ENCODE measurements around the gene CCDC167. TPM values are rescaled to one million over a fixed set of nuclear protein-coding genes. Genes with fewer than 3 reads are reported as not detected.

CCDC167 gene
- total and polyA plus RNA-seq, 2 of the 8 experiments (the other 6 are each of a cell fraction or from before 2014, with no cell fraction given): 11.0 to 26.5 TPM

DNA sequence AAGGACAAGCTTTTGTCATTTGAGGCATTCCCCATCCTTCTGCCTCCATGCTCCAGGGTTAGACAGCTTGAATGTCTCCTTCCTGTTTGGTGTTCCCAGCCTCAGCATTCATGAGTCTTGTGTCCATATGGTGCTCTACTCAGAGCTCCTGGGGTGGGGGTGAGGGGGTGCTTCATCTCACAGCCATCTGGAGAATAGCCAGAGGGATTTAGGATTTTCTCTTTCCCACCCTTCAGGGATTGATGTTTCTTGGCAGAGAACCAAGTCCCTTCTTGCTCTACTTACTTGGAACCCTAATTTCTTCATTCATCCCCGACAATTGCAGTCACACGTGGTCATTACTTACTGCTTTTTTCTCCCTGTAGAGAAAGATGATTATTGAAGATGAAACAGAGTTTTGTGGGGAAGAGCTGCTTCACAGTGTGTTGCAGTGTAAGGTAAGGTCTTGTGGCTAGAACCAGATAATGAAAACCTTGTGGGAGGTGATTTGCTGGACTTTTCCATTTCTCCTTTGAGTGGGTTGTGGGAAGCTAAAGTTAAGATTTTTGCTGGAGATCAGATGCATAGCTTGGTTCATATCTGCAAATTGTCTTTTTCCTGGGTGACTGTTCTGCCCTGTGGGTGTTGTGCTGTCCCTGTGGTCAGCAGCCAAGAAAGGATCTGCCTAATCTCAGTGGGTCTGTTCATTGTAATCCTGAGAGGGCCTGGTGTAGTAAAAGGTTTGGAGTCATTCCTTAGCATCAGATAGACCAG is 48.1 kb downstream of the CCDC167 start:
- Histone ChIP-seq H3K14ac (ENCODE audit: insufficient read length) (no peak overlapping the region), H3K79me1 (ENCODE audit: low read depth, low read length) (no peaks in the 10 kb centered on the region; the same call in 1 of the 2 replicates), H3K18ac (ENCODE audit: extremely low read depth, low read length) (no peak overlapping the region), H2BK5ac (ENCODE audit: low read depth, low read length) (no peak overlapping the region), H2BK12ac (ENCODE audit: low read depth, low read length) (no peak overlapping the region), H3K4me1 (replicated peaks in 1 of 4; ENCODE audit: control insufficient read depth in 3 of 4, insufficient read depth in 4 of 4, low read length in 3 of 4) (no peaks in the 10 kb centered on the region), H4K20me1 (replicated peaks in 1 of 2; ENCODE audit: control insufficient read depth in 1 of 2, insufficient read depth in 2 of 2, low read length in 2 of 2) (peaks cover 0 to 2% of the 10 kb centered on the region in 2 experiments), H3K27me3 (replicated peaks in 1 of 4; ENCODE audit: control insufficient read depth in 3 of 4, extremely low read depth in 1 of 4, insufficient read depth in 3 of 4, low read length in 3 of 4) (no peaks in the 10 kb centered on the region), H3K56ac (replicated peaks; ENCODE audit: insufficient read length, low read depth, low read length) (no peak overlapping the region), H2BK15ac (ENCODE audit: low read length) (no peak overlapping the region), H3K4me3 (ENCODE audit: extremely low read depth in 1 of 4, insufficient read depth in 2 of 4, low read depth in 3 of 4, low read length in 4 of 4) (no peak overlapping the region), H2AK5ac (ENCODE audit: low read depth, low read length) (no peak overlapping the region), H4K8ac (ENCODE audit: extremely low read depth, insufficient read depth, low read length) (no peak overlapping the region), H3K23ac (ENCODE audit: insufficient read length) (no peak overlapping the region), H4K5ac (ENCODE audit: insufficient read length, low read depth, low read length) (no peak overlapping the region), H2BK120ac (replicated peaks; ENCODE audit: low read depth, low read length) (no peak overlapping the region), H3K9ac (replicated peaks in 1 of 4; ENCODE audit: extremely low read depth in 1 of 4, low read depth in 3 of 4, low read length in 3 of 4) (no peak overlapping the region), H3K4me2 (ENCODE audit: insufficient read depth in 1 of 2, low read depth in 2 of 2, low read length in 2 of 2) (no peak overlapping the region), H3K79me2 (ENCODE audit: control insufficient read depth in 1 of 2, insufficient read depth in 2 of 2, low read length in 2 of 2) (no peaks in the 10 kb centered on the region), H3K23me2 (ENCODE audit: low read depth, low read length) (no peaks in the 10 kb centered on the region), H4K91ac (replicated peaks; ENCODE audit: insufficient read length, low read length) (no peak overlapping the region), H2AFZ (ENCODE audit: low read length) (no peak overlapping the region), H3K27ac (ENCODE audit: low read depth, low read length) (no peak overlapping the region), H3K36me3 (ENCODE audit: control insufficient read depth in 2 of 4, insufficient read depth in 4 of 4, low read length in 3 of 4) (peaks cover 8 to 36% (median 26%) of the 10 kb centered on the region in 4 experiments), H3K4ac (replicated peaks; ENCODE audit: insufficient read length, low read depth, low read length) (no peak overlapping the region), H2BK20ac (ENCODE audit: low read length) (no peak overlapping the region), H3K9me3 (ENCODE audit: insufficient read depth in 2 of 2, low read depth in 1 of 2, low read length in 1 of 2) (no peaks in the 10 kb centered on the region)
- ChIA-PET POLR2A (ENCODE audit: partially characterized antibody) (no interaction called here), CTCF (ENCODE audit: partially characterized antibody) (interaction anchor here (0.8 kb wide), 1 partner anchor 321 kb away, joined by 3 read pairs; no protein-coding TSS in a partner anchor)
- WGBS, 2 experiments (ENCODE audit: extremely low coverage in 1 of 2, insufficient coverage in 1 of 2, insufficient read length in 1 of 2, insufficient replicate concordance in 2 of 2, low coverage in 1 of 2, low lambda C conversion rate in 2 of 2, missing lambda C conversion rate in 1 of 2): 80% methylated on average over 2 of the region's 2 CpGs; no CpG with 5 or more reads in 1 of the 2 experiments
- DNase-seq (ENCODE audit: low read depth in 1 of 2, low spot score in 2 of 2) (no peak), FAIRE-seq (no peak)
- TF ChIP-seq SIN3A (conservative IDR thresholded peaks at IDR 0.05 in 1 of 2, IDR thresholded peaks at IDR 0.05 in 1 of 2; ENCODE audit: low read depth in 1 of 2, low read length in 2 of 2) (no peak), USF2 (IDR thresholded peaks at IDR 0.05; ENCODE audit: low read length) (no peak), RNF2 (IDR thresholded peaks at IDR 0.05; ENCODE audit: borderline replicate concordance, low read depth, low read length, missing control alignments, poor library complexity, severe bottlenecking) (no peak), KDM4A (IDR thresholded peaks at IDR 0.05; ENCODE audit: low read depth, low read length, severe bottlenecking) (no peak), SP1 (IDR thresholded peaks at IDR 0.05; ENCODE audit: low read depth, low read length) (no peak), GTF2F1 (IDR thresholded peaks at IDR 0.05; ENCODE audit: borderline replicate concordance, low read depth, low read length) (no peak), BCL11A (IDR thresholded peaks at IDR 0.05; ENCODE audit: low read depth in 2 of 2, low read length in 2 of 2) (no peak), HDAC6 (IDR thresholded peaks at IDR 0.05; ENCODE audit: low read depth, low read length) (no peak), RBBP5 (IDR thresholded peaks at IDR 0.05; ENCODE audit: borderline replicate concordance, low read depth, low read length) (no peak), JUN (IDR thresholded peaks at IDR 0.05; ENCODE audit: low read depth, low read length) (no peak), TEAD4 (IDR thresholded peaks at IDR 0.05; ENCODE audit: low read depth, low read length) (no peak)
